H9 (cell line): ENCODE results near the gene SULT1A2. TPM values are rescaled to one million over a fixed set of nuclear protein-coding genes. Genes with fewer than 3 reads are reported as not detected.

Source experiments
- DNase-seq: peaks from one replicate; pipeline ENCODE4 v3.0.0-alpha.2; 2017
- H2AFZ ChIP-seq: one replicate; pipeline ENCODE4 v1.6.1; 2013; ENCODE audit warnings: mild to moderate bottlenecking, low read length, control low read depth, moderate library complexity
- H2AK5ac ChIP-seq: 2 replicates; pipeline ENCODE4 v1.6.1; 2013; ENCODE audit warnings: low read length, control low read depth, mixed read lengths; ENCODE audit not compliant: insufficient read length
- H2BK120ac ChIP-seq: one replicate; pipeline ENCODE4 v1.6.1; 2013; ENCODE audit warnings: low read depth, mild to moderate bottlenecking, low read length, control low read depth, inconsistent platforms; ENCODE audit not compliant: poor library complexity, severe bottlenecking
- H2BK12ac ChIP-seq: 2 replicates; pipeline ENCODE4 v1.6.1; 2013; ENCODE audit warnings: low read length, control low read depth, mixed read lengths, low read depth; ENCODE audit not compliant: insufficient read length
- H2BK15ac ChIP-seq: 2 replicates; pipeline ENCODE4 v1.6.1; 2013; ENCODE audit warnings: low read depth, low read length, control low read depth
- H2BK20ac ChIP-seq: one replicate; pipeline ENCODE4 v1.6.1; 2013; ENCODE audit warnings: low read depth, mild to moderate bottlenecking, low read length, control low read depth, inconsistent platforms; ENCODE audit not compliant: poor library complexity, severe bottlenecking
- H2BK5ac ChIP-seq: 2 replicates; pipeline ENCODE4 v1.6.1; 2013; ENCODE audit warnings: low read length, control low read depth, mixed read lengths; ENCODE audit not compliant: insufficient read length
- H3K14ac ChIP-seq: 2 replicates; pipeline ENCODE4 v1.6.1; 2013; ENCODE audit warnings: low read length, control low read depth; ENCODE audit not compliant: insufficient read depth
- H3K18ac ChIP-seq: 2 replicates; pipeline ENCODE4 v1.6.1; 2013; ENCODE audit warnings: low read depth, mild to moderate bottlenecking, mixed read lengths, low read length, control low read depth; ENCODE audit not compliant: insufficient read length
- H3K23ac ChIP-seq: 2 replicates; pipeline ENCODE4 v1.6.1; 2013; ENCODE audit warnings: low read length, control low read depth, mixed read lengths, low read depth; ENCODE audit not compliant: insufficient read length
- H3K23me2 ChIP-seq: 2 replicates; pipeline ENCODE4 v1.6.1; 2013; ENCODE audit warnings: low read depth, mild to moderate bottlenecking, mixed read lengths, low read length, control low read depth; ENCODE audit not compliant: insufficient read length, poor library complexity, severe bottlenecking
- H3K27ac ChIP-seq: 2 replicates; pipeline ENCODE4 v1.5.1; 2013; ENCODE audit warnings: low read length, control low read depth, mixed read lengths, low read depth; ENCODE audit not compliant: insufficient read length
- H3K27me3 ChIP-seq: 2 replicates; pipeline ENCODE4 v1.6.1; 2013; ENCODE audit warnings: low read length, control low read depth, inconsistent platforms; ENCODE audit not compliant: insufficient read depth
- H3K4ac ChIP-seq: 2 replicates; pipeline ENCODE4 v1.6.1; 2013; ENCODE audit warnings: low read depth, mild to moderate bottlenecking, control low read depth, inconsistent platforms, low read length, moderate library complexity
- H3K4me1 ChIP-seq: 2 replicates; pipeline ENCODE4 v1.6.1; 2013; ENCODE audit warnings: low read length, control low read depth, inconsistent platforms; ENCODE audit not compliant: insufficient read depth
- H3K4me2 ChIP-seq: 2 replicates; pipeline ENCODE4 v1.6.1; 2013; ENCODE audit warnings: low read length, control low read depth, mixed read lengths; ENCODE audit not compliant: insufficient read length, insufficient read depth
- H3K56ac ChIP-seq: 2 replicates; pipeline ENCODE4 v1.6.1; 2013; ENCODE audit warnings: low read depth, mild to moderate bottlenecking, mixed read lengths, low read length, control low read depth; ENCODE audit not compliant: insufficient read length
- H3K79me1 ChIP-seq: 2 replicates; pipeline ENCODE4 v1.6.1; 2013; ENCODE audit warnings: low read depth, mild to moderate bottlenecking, moderate library complexity, low read length, control low read depth, inconsistent platforms; ENCODE audit not compliant: insufficient read depth, poor library complexity, severe bottlenecking
- H3K79me2 ChIP-seq: 2 replicates; pipeline ENCODE4 v1.6.1; 2013; ENCODE audit warnings: low read length, control low read depth, inconsistent platforms; ENCODE audit not compliant: insufficient read depth
- H3K9ac ChIP-seq: 2 replicates; pipeline ENCODE4 v1.6.1; 2013; ENCODE audit warnings: low read length, control low read depth, mixed read lengths; ENCODE audit not compliant: insufficient read length; ENCODE audit errors: extremely low read depth
- H3K9me3 ChIP-seq: one replicate; pipeline ENCODE4 v1.6.1; 2013; ENCODE audit warnings: low read depth, low read length, inconsistent platforms; ENCODE audit not compliant: control insufficient read depth
- H3T11ph ChIP-seq: one replicate; pipeline ENCODE4 v1.6.1; 2013; ENCODE audit warnings: mild to moderate bottlenecking, low read length, control low read depth, inconsistent platforms
- H4K20me1 ChIP-seq: one replicate; pipeline ENCODE4 v1.6.1; 2013; ENCODE audit not compliant: control insufficient read depth, insufficient read length, insufficient read depth
- H4K5ac ChIP-seq: 2 replicates; pipeline ENCODE4 v1.6.1; 2013; ENCODE audit warnings: low read depth, mild to moderate bottlenecking, mixed read lengths, low read length, control low read depth; ENCODE audit not compliant: insufficient read length
- H4K8ac ChIP-seq: replicated peaks from 2 replicates; pipeline ENCODE4 v1.6.1; 2013; ENCODE audit warnings: low read length, control low read depth, mixed read lengths, low read depth; ENCODE audit not compliant: insufficient read length
- H4K91ac ChIP-seq: 2 replicates; pipeline ENCODE4 v1.6.1; 2013; ENCODE audit warnings: low read depth, mild to moderate bottlenecking, moderate library complexity, mixed read lengths, low read length, control low read depth; ENCODE audit not compliant: insufficient read length
- H3K27ac Mint-ChIP-seq, 3 experiments: 2 replicates in 2 of 3; 3 replicates in 1 of 3; pipeline ENCODE4 v1.8.0; 2020 to 2021; ENCODE audit warnings: mixed read lengths in 3 of 3, mild to moderate bottlenecking in 1 of 3, moderate library complexity in 1 of 3
- H3K27me3 Mint-ChIP-seq: 2 replicates; pipeline ENCODE4 v1.8.0; 2021; ENCODE audit warnings: low read depth, mild to moderate bottlenecking, moderate library complexity, mixed read lengths
- H3K36me3 Mint-ChIP-seq, 3 experiments: 2 replicates in 2 of 3; 3 replicates in 1 of 3; pipeline ENCODE4 v1.8.0; 2020 to 2021; ENCODE audit warnings: low read depth in 3 of 3, mixed read lengths in 3 of 3; ENCODE audit not compliant: insufficient read depth in 1 of 3
- H3K4me1 Mint-ChIP-seq, 2 experiments: 2 replicates each; pipeline ENCODE4 v1.8.0; 2020; ENCODE audit warnings: mixed read lengths in 2 of 2
- H3K4me3 Mint-ChIP-seq, 2 experiments: 2 replicates in 1 of 2; 3 replicates in 1 of 2; pipeline ENCODE4 v1.8.0; 2020 to 2021; ENCODE audit warnings: mild to moderate bottlenecking in 2 of 2, mixed read lengths in 2 of 2, moderate library complexity in 1 of 2
- H3K9me3 Mint-ChIP-seq, 2 experiments: 2 replicates in 1 of 2; 3 replicates in 1 of 2; pipeline ENCODE4 v1.8.0; 2020; ENCODE audit warnings: mild to moderate bottlenecking in 2 of 2, mixed read lengths in 2 of 2, moderate library complexity in 1 of 2
- CTCF ChIP-seq: fragments of 200-600 bp; sonication (generic); conservative IDR thresholded peaks from 3 replicates; pipeline ENCODE4 v1.8.0; 2021; ENCODE audit warnings: antibody characterized with exemption, mild to moderate bottlenecking
- WGBS: extraction: QIAGEN DNeasy Blood & Tissue Kit; methylation state at CpG from one replicate; pipeline ENCODE4 v1.1.7; 2013; ENCODE audit warnings: missing lambda C conversion rate, low lambda C conversion rate, mixed read lengths; ENCODE audit not compliant: insufficient read length; ENCODE audit errors: extremely low coverage; 5-methylcytosine and 5-hydroxymethylcytosine counted together
- total RNA-seq: library from RNA; stranded (reverse); gene quantifications from 2 replicates; pipeline ENCODE4 v1.2.1, GENCODE V29; 2021

Gene SULT1A2
- total RNA-seq, 1 experiment from 2014 or later, result 0.66 TPM

GRCh38 chr16:28554634-28555423 lies 42.0 kb downstream of the SULT1A2 start:
- no peak overlapping the region for H3K27ac ChIP-seq
- no peak overlapping the region for H3K56ac ChIP-seq
- peak overlapping the region; percentile 58 for H3K4me2 ChIP-seq
- Mint-ChIP-seq H3K27me3 (no peaks in the 10 kb centered on the region), H3K9me3 (no peaks in the 10 kb centered on the region), H3K4me3 (peak overlapping the region; percentile 77 to 81), H3K4me1 (peaks cover 5 to 7% of the 10 kb centered on the region in 2 experiments), H3K36me3 (peaks cover 10 to 22% (median 16%) of the 10 kb centered on the region in 3 experiments), H3K27ac (no peak overlapping the region)
- H3K14ac ChIP-seq, result no peak overlapping the region
- no peak overlapping the region for H4K5ac ChIP-seq
- H3K23ac ChIP-seq, result no peak overlapping the region
- H3K79me2 ChIP-seq, result no peaks in the 10 kb centered on the region
- H3K23me2 ChIP-seq, result no peaks in the 10 kb centered on the region
- no peak overlapping the region for H2BK12ac ChIP-seq
- DNase-seq, result no peak
- H3K4ac ChIP-seq, result no peak overlapping the region
- H3K27me3 ChIP-seq, result no peaks in the 10 kb centered on the region
- H2BK120ac ChIP-seq, result no peak overlapping the region
- no peaks in the 10 kb centered on the region for H3K79me1 ChIP-seq
- no peak overlapping the region for H2AK5ac ChIP-seq
- no peak overlapping the region for H4K8ac ChIP-seq
- H3K18ac ChIP-seq, result no peak overlapping the region
- H4K20me1 ChIP-seq, result no peaks in the 10 kb centered on the region
- TF ChIP-seq CTCF, result no peak
- H2BK15ac ChIP-seq, result no peak overlapping the region
- H2BK5ac ChIP-seq, result no peak overlapping the region
- H4K91ac ChIP-seq, result no peak overlapping the region
- H2AFZ ChIP-seq, result no peak overlapping the region
- no CpG with 5 or more reads among the region's 15 CpGs for WGBS
- H3K9me3 ChIP-seq, result no peaks in the 10 kb centered on the region
- H3K4me1 ChIP-seq, result no peaks in the 10 kb centered on the region
- H3K9ac ChIP-seq, result no peak overlapping the region
- no peak overlapping the region for H2BK20ac ChIP-seq
- H3T11ph ChIP-seq, result no peak overlapping the region
